HL-60 (cell line): ENCODE measurements around the gene NRCAM.

ENCODE experiments used
- DNase-seq, 2 experiments: peaks; one replicate each; pipeline ENCODE4 v3.0.0-alpha.2; 2010 to 2020; ENCODE audit warnings: low read depth in 1 of 2, low spot score in 1 of 2
- H3K27ac ChIP-seq: fragments of 250-450 bp; sonication (Bioruptor Pico); replicated peaks from 2 replicates; pipeline ENCODE4 v1.5.1; 2020; ENCODE audit warnings: mild to moderate bottlenecking, moderate library complexity
- H3K27me3 ChIP-seq: fragments of 250-450 bp; sonication (Bioruptor Pico); 2 replicates; pipeline ENCODE4 v1.5.1; 2021; ENCODE audit warnings: mild to moderate bottlenecking, moderate library complexity; ENCODE audit not compliant: insufficient read depth, poor library complexity, severe bottlenecking
- H3K4me3 ChIP-seq: replicated peaks from 2 replicates; pipeline ENCODE4 v1.5.1; 2011; ENCODE audit warnings: mild to moderate bottlenecking, control low read depth, low read length; ENCODE audit not compliant: insufficient read depth
- GABPA ChIP-seq: IDR thresholded peaks from 2 replicates; pipeline ENCODE4 v1.6.1; 2012; ENCODE audit warnings: low read depth
- POLR2AphosphoS5 ChIP-seq: IDR thresholded peaks from 2 replicates; pipeline ENCODE4 v1.6.1; 2012; ENCODE audit warnings: low read depth
- SPI1 ChIP-seq: IDR thresholded peaks from 2 replicates; pipeline ENCODE4 v1.6.1; 2012; ENCODE audit warnings: low read depth, mild to moderate bottlenecking, borderline replicate concordance
- TF ChIP-seq, protein P1 (sequence below): IDR thresholded peaks from one replicate; pipeline ENCODE4 v1.5.1; 2011; ENCODE audit warnings: low read length, control low read depth, inconsistent platforms; ENCODE audit not compliant: insufficient read depth
- TF ChIP-seq, protein P2 (sequence below): IDR thresholded peaks from 2 replicates; pipeline ENCODE4 v1.6.1; 2012; ENCODE audit warnings: low read depth; ENCODE audit not compliant: insufficient replicate concordance

Gene NRCAM

GRCh38 chr7:108464743-108465142, 8.5 kb upstream of the NRCAM start:
- H3K4me3 ChIP-seq: no peak overlapping the region
- TF ChIP-seq, protein P1, sequence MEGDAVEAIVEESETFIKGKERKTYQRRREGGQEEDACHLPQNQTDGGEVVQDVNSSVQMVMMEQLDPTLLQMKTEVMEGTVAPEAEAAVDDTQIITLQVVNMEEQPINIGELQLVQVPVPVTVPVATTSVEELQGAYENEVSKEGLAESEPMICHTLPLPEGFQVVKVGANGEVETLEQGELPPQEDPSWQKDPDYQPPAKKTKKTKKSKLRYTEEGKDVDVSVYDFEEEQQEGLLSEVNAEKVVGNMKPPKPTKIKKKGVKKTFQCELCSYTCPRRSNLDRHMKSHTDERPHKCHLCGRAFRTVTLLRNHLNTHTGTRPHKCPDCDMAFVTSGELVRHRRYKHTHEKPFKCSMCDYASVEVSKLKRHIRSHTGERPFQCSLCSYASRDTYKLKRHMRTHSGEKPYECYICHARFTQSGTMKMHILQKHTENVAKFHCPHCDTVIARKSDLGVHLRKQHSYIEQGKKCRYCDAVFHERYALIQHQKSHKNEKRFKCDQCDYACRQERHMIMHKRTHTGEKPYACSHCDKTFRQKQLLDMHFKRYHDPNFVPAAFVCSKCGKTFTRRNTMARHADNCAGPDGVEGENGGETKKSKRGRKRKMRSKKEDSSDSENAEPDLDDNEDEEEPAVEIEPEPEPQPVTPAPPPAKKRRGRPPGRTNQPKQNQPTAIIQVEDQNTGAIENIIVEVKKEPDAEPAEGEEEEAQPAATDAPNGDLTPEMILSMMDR: no peak
- TF ChIP-seq SPI1: no peak
- no peak for TF ChIP-seq POLR2AphosphoS5
- TF ChIP-seq, protein P2, sequence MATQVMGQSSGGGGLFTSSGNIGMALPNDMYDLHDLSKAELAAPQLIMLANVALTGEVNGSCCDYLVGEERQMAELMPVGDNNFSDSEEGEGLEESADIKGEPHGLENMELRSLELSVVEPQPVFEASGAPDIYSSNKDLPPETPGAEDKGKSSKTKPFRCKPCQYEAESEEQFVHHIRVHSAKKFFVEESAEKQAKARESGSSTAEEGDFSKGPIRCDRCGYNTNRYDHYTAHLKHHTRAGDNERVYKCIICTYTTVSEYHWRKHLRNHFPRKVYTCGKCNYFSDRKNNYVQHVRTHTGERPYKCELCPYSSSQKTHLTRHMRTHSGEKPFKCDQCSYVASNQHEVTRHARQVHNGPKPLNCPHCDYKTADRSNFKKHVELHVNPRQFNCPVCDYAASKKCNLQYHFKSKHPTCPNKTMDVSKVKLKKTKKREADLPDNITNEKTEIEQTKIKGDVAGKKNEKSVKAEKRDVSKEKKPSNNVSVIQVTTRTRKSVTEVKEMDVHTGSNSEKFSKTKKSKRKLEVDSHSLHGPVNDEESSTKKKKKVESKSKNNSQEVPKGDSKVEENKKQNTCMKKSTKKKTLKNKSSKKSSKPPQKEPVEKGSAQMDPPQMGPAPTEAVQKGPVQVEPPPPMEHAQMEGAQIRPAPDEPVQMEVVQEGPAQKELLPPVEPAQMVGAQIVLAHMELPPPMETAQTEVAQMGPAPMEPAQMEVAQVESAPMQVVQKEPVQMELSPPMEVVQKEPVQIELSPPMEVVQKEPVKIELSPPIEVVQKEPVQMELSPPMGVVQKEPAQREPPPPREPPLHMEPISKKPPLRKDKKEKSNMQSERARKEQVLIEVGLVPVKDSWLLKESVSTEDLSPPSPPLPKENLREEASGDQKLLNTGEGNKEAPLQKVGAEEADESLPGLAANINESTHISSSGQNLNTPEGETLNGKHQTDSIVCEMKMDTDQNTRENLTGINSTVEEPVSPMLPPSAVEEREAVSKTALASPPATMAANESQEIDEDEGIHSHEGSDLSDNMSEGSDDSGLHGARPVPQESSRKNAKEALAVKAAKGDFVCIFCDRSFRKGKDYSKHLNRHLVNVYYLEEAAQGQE: no peak
- TF ChIP-seq GABPA: no peak
- no peak overlapping the region for H3K27ac ChIP-seq
- no peaks in the 10 kb centered on the region for H3K27me3 ChIP-seq
- no peak for DNase-seq

GRCh38 chr7:108463613-108464012, 7.4 kb upstream of the NRCAM start:
- Histone ChIP-seq H3K27me3 (no peaks in the 10 kb centered on the region), H3K4me3 (no peak overlapping the region), H3K27ac (no peak overlapping the region)
- no peak for TF ChIP-seq POLR2AphosphoS5
- TF ChIP-seq, protein P1: no peak
- TF ChIP-seq SPI1: no peak
- TF ChIP-seq, protein P2: no peak
- no peak for TF ChIP-seq GABPA
- no peak for DNase-seq

DNA sequence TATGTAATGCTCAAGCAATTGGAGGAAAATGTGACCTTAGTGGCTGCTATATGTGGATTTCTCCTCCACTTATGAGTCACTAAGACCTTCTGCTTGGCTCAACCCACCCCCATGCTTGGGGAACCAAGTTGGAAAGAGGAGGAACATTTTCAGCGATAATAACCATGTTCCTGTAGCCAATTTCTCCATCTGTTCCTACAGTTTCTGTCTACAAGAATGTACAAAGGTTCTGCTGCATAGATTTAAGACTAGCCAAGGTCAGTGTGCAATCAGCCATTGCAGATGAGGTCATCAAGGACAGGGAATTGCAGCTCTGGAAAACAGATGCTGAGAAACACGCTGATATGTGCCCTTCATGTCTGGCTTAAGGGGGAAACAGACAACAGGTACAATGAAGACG, 5.6 kb upstream of the NRCAM start:
- TF ChIP-seq POLR2AphosphoS5 (no peak), GABPA (no peak), SPI1 (no peak)
- TF ChIP-seq, protein P2: no peak
- TF ChIP-seq, protein P1: no peak
- no peak for DNase-seq

More for the DNA sequence above, 5.6 kb upstream of the NRCAM start:
- no peak overlapping the region for H3K27ac ChIP-seq
- H3K4me3 ChIP-seq: no peak overlapping the region
- peaks cover 17% of the 10 kb centered on the region for H3K27me3 ChIP-seq
